H4 (cell line): Measurements from ENCODE around the gene MTERF1. TPM values are rescaled to one million over a fixed set of nuclear protein-coding genes. Genes with fewer than 3 reads are reported as not detected.

Experiments
- DNase-seq: peaks from one replicate; pipeline ENCODE4 v3.0.0-alpha.2; 2015; ENCODE audit warnings: low spot score
- total RNA-seq: library from RNA; depleted of rRNA; stranded (reverse); fragments of >200 nt; shearing (Covaris generic); gene quantifications from 2 replicates; pipeline ENCODE4 v1.2.3, GENCODE V29; 2014; rRNA removed

Gene MTERF1
- total RNA-seq, 1 experiment from 2014 or later, result 18.5 TPM

GRCh38 chr7:91832493-91833045 is 47.9 kb downstream of the MTERF1 start:
- no peak for DNase-seq

GRCh38 chr7:91827169-91827568 is 53.3 kb downstream of the MTERF1 start:
- no peak for DNase-seq

DNA sequence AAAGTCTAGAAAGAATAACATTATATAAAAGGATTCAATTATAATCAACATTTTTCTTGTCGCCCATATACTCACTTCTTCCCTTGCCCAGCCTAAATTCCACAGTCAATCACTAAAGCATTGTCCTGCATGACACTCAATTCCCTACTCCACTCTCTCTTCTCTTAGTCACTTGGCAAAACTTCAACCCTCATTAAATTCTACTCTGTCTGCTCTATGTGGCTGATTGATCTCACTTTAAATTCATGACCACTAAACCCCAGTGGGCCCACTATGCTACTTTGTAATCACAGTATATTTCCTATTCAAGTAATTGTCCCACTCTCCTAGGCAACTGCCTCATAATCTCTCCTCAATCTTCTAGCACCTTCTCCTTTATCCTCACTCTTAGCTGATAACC is 54.1 kb downstream of the MTERF1 start:
- DNase-seq, result no peak

DNA sequence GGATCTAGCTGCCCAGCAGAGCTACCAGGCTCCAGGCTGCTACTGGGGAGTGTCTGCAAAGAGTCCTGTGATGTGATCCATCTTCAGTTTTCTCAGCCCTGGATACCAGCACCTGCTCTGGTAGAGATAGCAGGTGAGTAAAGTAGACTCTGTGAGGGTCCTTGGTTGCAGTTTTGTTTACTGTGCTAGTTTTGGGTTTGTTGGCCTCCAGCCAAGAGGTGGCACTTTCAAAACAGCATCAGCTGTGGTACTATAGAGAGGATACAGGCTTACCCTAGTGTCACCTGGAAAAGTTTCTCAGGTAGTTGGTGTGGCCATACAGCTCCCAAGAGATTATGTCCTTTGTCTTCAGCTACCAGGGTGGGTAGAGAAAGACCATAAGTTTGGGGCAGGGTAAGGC is 56.3 kb downstream of the MTERF1 start:
- no peak for DNase-seq

Other genes with a start within 250 kb of the MTERF1 start
- gene AKAP9, start 60.2 kb upstream of the MTERF1 start, total RNA-seq, result 15.8 and 17.3 TPM in 2 replicates